ENCODE results near the gene SCAMP4.

DNA sequence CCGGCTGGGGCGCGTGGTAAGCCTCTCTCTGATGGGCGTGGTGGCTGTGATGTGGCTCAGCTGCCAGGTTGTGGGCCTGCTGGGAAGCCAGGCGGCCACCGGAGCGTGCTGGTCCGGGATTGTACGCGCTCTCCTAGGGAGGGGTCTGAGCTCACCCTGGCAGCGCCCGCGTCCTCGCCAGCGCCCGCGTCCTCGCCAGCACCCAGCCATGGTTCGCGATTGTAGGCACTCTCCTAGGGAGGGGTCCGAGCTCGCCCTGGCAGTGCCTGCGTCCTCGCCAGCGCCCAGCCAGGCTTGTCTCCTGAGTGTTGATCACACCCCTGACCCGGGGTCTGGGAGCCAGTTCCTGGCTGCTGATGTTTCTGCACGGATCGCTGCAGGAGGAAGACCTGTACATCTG is 13.8 kb downstream of the SCAMP4 start:
- TF ChIP-seq, protein P1, sequence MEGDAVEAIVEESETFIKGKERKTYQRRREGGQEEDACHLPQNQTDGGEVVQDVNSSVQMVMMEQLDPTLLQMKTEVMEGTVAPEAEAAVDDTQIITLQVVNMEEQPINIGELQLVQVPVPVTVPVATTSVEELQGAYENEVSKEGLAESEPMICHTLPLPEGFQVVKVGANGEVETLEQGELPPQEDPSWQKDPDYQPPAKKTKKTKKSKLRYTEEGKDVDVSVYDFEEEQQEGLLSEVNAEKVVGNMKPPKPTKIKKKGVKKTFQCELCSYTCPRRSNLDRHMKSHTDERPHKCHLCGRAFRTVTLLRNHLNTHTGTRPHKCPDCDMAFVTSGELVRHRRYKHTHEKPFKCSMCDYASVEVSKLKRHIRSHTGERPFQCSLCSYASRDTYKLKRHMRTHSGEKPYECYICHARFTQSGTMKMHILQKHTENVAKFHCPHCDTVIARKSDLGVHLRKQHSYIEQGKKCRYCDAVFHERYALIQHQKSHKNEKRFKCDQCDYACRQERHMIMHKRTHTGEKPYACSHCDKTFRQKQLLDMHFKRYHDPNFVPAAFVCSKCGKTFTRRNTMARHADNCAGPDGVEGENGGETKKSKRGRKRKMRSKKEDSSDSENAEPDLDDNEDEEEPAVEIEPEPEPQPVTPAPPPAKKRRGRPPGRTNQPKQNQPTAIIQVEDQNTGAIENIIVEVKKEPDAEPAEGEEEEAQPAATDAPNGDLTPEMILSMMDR (IDR thresholded peaks at IDR 0.05), result no peak
- no peak for TF ChIP-seq POLR2A (IDR thresholded peaks at IDR 0.05)
